HEK293T (cell line): ENCODE data around the gene RASA4B.
"Not testable (repeated sequence)": the region's sequence is repeated elsewhere in the genome, so short reads cannot be mapped to it uniquely, and the experiment has no call there.

Source experiments
- FOXK2 ChIP-seq: fragments of 450-650 bp; IDR thresholded peaks from 2 replicates; pipeline ENCODE4 v1.6.1; 2016; ENCODE audit warnings: mild to moderate bottlenecking
- L3MBTL2 ChIP-seq: fragments of 450-650 bp; conservative IDR thresholded peaks from 2 replicates; pipeline ENCODE4 v1.6.1; 2016; ENCODE audit warnings: mild to moderate bottlenecking
- NFRKB ChIP-seq: fragments of 450-650 bp; IDR thresholded peaks from 2 replicates; pipeline ENCODE4 v1.6.1; 2016; ENCODE audit warnings: mild to moderate bottlenecking, moderate library complexity
- SP1 ChIP-seq: fragments of 450-650 bp; IDR thresholded peaks from 2 replicates; pipeline ENCODE4 v1.6.1; 2017
- TF ChIP-seq, protein P1 (sequence below): fragments of 450-650 bp; IDR thresholded peaks from 2 replicates; pipeline ENCODE4 v1.6.1; 2016

DNA sequence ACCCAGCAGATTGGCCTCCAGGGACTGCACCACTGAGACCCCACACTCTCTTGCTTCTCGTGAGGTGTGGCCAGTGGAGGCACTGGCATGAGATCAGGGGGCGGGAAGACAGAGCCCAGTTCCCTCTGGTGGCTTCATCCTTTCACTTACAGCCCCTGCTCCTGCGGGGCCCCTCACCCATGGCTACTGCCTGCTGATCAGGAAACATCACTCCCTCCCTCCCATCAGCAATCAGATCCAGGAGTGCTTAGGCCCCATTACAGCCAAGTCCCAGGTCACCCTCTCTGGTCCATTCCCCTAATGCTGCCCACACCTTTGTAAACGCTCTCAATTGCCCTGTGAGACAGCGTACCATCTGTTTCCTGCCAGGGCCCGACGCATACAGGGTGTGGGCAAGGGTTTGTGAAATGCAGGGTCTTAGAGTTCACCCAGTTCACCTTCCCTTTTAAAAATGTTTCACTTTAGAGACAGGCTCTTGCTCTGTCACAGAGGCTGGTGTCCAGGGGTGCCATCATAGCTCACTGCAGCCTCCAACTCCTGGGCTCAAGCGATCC, 17.6 kb upstream of the RASA4B start:
- not testable (repeated sequence) for TF ChIP-seq SP1, L3MBTL2, FOXK2, NFRKB
- TF ChIP-seq, protein P1, sequence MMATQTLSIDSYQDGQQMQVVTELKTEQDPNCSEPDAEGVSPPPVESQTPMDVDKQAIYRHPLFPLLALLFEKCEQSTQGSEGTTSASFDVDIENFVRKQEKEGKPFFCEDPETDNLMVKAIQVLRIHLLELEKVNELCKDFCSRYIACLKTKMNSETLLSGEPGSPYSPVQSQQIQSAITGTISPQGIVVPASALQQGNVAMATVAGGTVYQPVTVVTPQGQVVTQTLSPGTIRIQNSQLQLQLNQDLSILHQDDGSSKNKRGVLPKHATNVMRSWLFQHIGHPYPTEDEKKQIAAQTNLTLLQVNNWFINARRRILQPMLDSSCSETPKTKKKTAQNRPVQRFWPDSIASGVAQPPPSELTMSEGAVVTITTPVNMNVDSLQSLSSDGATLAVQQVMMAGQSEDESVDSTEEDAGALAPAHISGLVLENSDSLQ, result not testable (repeated sequence)
